Thymus (tissue), 11 donors: ENCODE results near the gene TBC1D25. TPM values are rescaled to one million over a fixed set of nuclear protein-coding genes. Genes with fewer than 3 reads are reported as not detected.

ENCODE experiments used
- DNase-seq, 9 donors: peaks; one replicate each; pipeline ENCODE4 v3.0.0-alpha.2; 2013; ENCODE audit warnings: low spot score in 9 of 9, low read depth in 6 of 9, missing footprints in 1 of 9
- H3K27ac ChIP-seq, 2 donors: one replicate each; pipeline ENCODE4 v1.5.1; 2013; ENCODE audit warnings: control low read depth in 1 of 2, low read depth in 1 of 2, low read length in 1 of 2, mild to moderate bottlenecking in 1 of 2, moderate library complexity in 1 of 2
- H3K27me3 ChIP-seq, 2 donors: one replicate each; pipeline ENCODE4 v1.5.1; 2013; ENCODE audit warnings: low read length in 1 of 2; ENCODE audit not compliant: control insufficient read depth in 2 of 2, insufficient read depth in 1 of 2
- H3K36me3 ChIP-seq, 2 donors: one replicate each; pipeline ENCODE4 v1.5.1; 2013; ENCODE audit warnings: low read length in 1 of 2, mild to moderate bottlenecking in 1 of 2, moderate library complexity in 1 of 2; ENCODE audit not compliant: control insufficient read depth in 2 of 2, insufficient read depth in 2 of 2
- H3K4me1 ChIP-seq, 2 donors: one replicate each; pipeline ENCODE4 v1.5.1; 2013; ENCODE audit warnings: low read length in 2 of 2; ENCODE audit not compliant: control insufficient read depth in 2 of 2, insufficient read depth in 2 of 2
- H3K4me3 ChIP-seq, 2 donors: one replicate each; pipeline ENCODE4 v1.5.1; 2013; ENCODE audit warnings: low read length in 2 of 2, control low read depth in 1 of 2, mild to moderate bottlenecking in 1 of 2
- H3K9me3 ChIP-seq, 2 donors: one replicate each; pipeline ENCODE4 v1.5.1; 2013; ENCODE audit warnings: low read length in 1 of 2, mild to moderate bottlenecking in 1 of 2; ENCODE audit not compliant: control insufficient read depth in 2 of 2, insufficient read depth in 1 of 2
- WGBS: extraction: QIAGEN DNeasy Blood & Tissue Kit; methylation state at CpG from one replicate; pipeline ENCODE4 v1.1.7; 2013; 5-methylcytosine and 5-hydroxymethylcytosine counted together
- polyA plus RNA-seq: library from polyadenylated mRNA; stranded (reverse); fragments of 200-250 nt; gene quantifications from one replicate; pipeline ENCODE4 v1.2.3, GENCODE V29; 2013
- total RNA-seq: library from RNA; stranded (reverse); fragments of 120-200 nt; gene quantifications from one replicate; pipeline ENCODE4 v1.2.4, GENCODE V29; 2013
- donor health status: healthy.

The TBC1D25 gene
- total and polyA plus RNA-seq, 2 donors = 3.4 to 8.7 TPM

DNA sequence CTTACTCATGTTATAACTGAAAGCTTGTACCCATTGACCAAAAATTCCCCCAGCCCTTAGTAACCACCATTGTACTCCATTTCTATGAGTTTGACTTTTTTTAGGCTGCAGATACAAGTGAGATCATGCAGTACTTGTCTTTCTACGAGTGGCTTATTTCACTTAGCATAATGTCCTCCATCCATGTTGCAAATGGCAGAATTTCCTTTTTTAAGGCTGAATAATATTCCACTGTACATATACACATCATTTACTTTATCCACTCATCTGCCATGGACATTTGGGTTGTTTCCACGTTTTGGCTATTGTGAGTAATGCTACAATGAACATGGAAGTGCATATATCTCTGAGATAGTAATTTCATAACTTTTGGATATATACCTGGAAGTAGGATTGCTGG is 45.2 kb downstream of the TBC1D25 start:
- no peaks in the 10 kb centered on the region for H3K9me3 ChIP-seq
- no peaks in the 10 kb centered on the region for H3K36me3 ChIP-seq
- H3K27me3 ChIP-seq = no peaks in the 10 kb centered on the region
- H3K4me1 ChIP-seq = no peaks in the 10 kb centered on the region
- H3K4me3 ChIP-seq = no peak overlapping the region
- no peak overlapping the region for H3K27ac ChIP-seq
- 72% methylated on average over 2 of the region's 2 CpGs for WGBS
- DNase-seq = no peak

DNA sequence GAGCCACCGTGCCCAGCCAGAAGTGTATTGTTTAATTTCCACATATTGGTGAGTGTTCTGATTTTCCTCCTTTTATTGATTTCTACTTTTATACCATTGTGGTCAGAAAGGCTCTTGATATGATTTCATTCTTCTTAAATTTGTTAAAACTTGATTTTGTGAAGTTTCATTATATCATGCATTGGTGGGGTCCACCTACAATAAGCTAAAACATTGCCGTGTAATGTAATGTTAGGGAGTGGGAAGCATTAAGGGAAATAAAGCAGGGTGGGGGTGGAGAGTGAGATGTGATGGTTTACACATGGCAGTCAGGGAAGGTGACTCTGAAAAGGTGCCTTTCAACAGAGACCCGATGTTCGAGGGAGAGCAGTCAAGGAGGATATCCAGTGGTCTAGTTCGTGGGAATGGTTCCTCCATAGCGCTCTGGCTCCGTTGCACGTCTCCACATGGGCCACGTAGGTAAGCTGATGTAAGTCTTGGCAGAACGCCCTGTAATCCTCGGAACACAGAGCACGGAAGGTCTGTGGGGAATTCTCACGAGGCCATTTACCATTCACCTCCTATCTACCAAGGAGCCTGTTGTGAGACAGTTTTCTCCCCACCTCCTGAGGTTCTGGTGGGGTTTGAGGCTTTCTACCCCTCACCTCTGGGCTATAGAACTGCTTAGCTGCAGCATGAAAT is 50.1 kb downstream of the TBC1D25 start:
- H3K9me3 ChIP-seq = no peaks in the 10 kb centered on the region
- WGBS = 92% methylated on average over 13 of the region's 13 CpGs
- H3K4me3 ChIP-seq = no peak overlapping the region
- no peaks in the 10 kb centered on the region for H3K36me3 ChIP-seq
- no peaks in the 10 kb centered on the region for H3K4me1 ChIP-seq
- no peaks in the 10 kb centered on the region for H3K27me3 ChIP-seq
- H3K27ac ChIP-seq = no peak overlapping the region
- DNase-seq = no peak

DNA sequence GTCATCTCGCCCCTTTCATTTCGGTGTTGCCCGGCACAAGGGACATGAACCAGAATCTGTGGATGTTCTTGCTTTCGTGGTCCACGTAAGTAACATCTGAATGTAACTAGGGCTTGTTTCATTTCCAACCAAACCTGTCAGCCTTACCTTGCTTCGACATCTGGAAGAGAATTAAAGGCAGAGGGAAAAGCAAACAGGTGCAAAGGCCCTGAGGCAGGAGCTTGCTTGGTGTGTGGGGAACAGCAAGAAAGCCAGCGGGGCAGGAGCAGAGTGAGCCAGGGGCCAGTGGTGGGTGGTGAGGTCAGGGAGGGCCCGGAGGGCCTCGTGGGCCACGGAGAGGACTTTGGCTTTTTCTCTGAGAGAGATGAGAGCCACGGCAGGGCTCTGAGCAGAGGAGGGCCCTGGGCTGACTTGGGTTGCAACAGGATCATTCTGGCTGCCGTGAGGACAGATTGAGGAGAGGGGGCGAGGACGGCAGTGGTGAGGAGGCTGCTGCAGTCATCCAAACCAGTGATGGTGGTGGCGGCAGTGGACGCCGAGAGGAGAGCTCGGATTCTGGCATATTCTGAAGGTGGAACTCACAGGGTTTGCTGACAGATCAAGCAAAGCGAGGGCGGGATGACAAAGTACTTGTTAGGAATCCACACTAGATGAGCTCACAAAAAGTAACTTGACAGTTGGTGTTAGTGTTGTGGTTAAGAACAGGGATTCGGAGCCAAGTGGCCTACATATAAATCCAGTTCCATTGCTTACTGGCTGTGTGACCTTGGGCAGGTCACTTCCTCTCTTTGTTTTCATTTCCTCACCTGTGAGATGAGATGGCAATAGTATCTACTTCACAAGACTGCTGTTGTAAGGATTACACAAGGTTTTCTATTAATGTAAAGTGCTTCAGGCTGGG is 50.9 kb downstream of the TBC1D25 start:
- no peaks in the 10 kb centered on the region for H3K4me1 ChIP-seq
- H3K4me3 ChIP-seq = no peak overlapping the region
- no peaks in the 10 kb centered on the region for H3K9me3 ChIP-seq
- no peaks in the 10 kb centered on the region for H3K27me3 ChIP-seq
- no peaks in the 10 kb centered on the region for H3K36me3 ChIP-seq
- no peak overlapping the region for H3K27ac ChIP-seq
- WGBS = 94% methylated on average over 21 of the region's 21 CpGs
- no peak for DNase-seq

DNA sequence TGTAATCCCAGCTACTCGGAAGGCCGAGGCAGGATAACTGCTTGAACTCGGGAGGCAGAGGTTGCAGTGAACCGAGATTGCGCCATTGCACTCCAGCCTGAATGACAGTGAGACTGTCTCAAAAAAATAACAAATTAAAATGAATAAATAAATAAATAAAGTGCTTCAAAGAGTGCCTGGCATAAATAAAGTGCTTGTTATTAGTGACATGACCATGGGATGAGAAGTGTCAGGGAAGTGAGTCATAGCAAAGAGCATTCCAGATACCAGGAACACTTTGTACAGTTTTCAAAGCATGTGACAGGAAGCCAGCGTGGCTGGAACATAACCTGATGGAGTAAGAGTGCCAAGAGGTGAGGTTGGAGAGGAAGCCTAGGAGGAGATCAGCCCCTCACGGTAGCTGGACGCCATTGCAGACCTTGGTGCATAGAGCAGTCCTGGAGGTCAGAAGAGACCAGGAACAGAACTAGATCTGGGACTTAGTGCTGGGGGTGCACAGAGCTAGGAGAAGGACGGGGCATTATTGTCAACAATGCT is 51.8 kb downstream of the TBC1D25 start:
- 90% methylated on average over 9 of the region's 9 CpGs for WGBS
- H3K36me3 ChIP-seq = no peaks in the 10 kb centered on the region
- no peaks in the 10 kb centered on the region for H3K27me3 ChIP-seq
- H3K4me3 ChIP-seq = no peak overlapping the region
- DNase-seq = no peak
- H3K4me1 ChIP-seq = no peaks in the 10 kb centered on the region
- H3K9me3 ChIP-seq = no peaks in the 10 kb centered on the region
- H3K27ac ChIP-seq = no peak overlapping the region

DNA sequence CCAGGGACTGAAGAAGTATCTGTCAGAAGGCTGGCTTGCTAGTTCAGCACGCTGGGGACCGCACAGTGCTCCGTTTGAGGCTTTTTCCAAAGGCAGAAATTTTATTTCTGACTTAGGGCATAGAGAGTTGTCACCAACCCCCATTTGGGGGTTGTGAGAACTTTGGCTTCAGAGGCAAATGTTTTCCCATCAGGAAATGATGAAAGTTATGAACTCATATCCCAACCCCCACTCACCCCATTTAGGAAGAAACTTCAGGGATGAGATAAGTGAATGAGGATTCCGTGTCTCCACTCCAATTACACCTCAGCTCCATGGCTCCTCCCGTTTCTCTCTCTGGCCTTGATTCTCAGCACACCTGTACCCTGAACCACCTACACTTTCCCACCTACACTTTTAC is 53.5 kb downstream of the TBC1D25 start:
- no peak for DNase-seq
- Histone ChIP-seq H3K27ac (no peak overlapping the region), H3K36me3 (no peaks in the 10 kb centered on the region), H3K4me3 (no peak overlapping the region), H3K9me3 (no peaks in the 10 kb centered on the region), H3K27me3 (no peaks in the 10 kb centered on the region), H3K4me1 (peaks cover 0 to 3% of the 10 kb centered on the region in 2 donors)
- 94% methylated on average over 5 of the region's 5 CpGs for WGBS

DNA sequence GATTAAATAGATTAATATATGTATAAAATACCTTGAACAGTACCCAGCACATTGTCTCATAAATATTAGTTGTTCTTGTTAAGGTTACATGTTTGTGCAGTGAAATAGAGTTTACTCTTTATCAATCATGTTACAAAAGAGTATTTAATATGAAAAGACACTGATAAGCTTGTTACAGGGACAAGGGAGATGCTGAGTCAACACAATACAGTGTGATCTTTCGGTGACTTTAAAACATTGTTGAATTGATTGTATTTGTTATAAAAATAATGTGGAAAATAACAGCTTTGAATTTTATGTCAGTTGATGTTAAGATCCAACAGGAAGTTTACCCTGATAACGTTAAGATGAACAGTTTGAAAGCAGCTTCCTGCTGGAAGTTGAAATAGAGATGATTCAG is 56.4 kb downstream of the TBC1D25 start:
- H3K27me3 ChIP-seq = no peaks in the 10 kb centered on the region
- H3K4me1 ChIP-seq = peaks cover 0 to 8% of the 10 kb centered on the region in 2 donors
- no peak overlapping the region for H3K4me3 ChIP-seq
- H3K9me3 ChIP-seq = no peaks in the 10 kb centered on the region
- H3K27ac ChIP-seq = no peak overlapping the region
- peaks cover 18% of the 10 kb centered on the region in 2 donors for H3K36me3 ChIP-seq
- 68% methylated on average over 2 of the region's 2 CpGs for WGBS
- no peak for DNase-seq

DNA sequence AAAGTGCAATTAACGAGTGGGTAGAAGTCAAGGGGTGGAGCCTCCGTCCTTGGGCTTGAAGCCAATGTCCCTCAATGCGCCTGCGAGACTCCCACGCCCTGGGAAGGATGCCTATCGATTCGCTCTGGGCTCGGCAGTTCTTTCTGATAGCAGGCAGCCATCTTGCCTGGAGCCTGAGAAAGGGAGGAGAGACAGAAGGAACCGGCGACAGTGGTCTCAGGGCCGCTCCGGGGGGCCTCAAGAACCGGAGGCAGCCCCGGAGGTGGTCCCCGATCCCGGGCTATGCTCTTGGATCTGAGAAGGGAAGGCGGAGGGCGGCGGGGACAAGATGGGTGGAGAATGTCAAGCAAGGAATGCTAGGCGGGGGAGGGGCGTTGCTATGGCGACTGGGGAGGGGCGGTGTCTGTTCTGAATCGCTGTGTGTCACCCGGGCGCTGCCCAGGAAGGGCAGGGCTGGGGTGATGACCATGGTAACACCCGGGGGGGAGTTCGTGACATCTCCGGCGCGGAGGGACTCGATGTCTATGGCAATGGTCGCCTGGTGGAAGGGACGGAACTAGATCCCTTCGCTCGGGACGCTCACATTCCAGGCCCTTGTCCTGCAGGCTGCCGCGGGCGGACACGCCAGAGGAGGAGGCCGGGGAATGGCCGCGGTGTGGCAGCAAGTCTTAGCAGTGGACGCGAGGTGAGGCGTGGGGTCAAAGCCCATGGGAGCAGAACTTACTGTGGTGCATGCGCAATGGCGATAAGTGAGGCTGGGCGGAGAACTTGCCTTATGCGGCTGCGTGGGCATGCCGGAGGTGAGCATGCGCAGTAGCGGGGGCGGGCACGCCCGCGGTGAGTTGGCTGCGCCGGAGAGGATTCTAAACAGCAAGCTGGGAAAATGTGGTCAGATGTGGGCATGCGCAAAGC is 58.1 kb downstream of the TBC1D25 start, which contains the start of gene WDR13:
Gene WDR13 (plus strand): TSS at position 140 of the 912 bp plus-strand sequence. CDS start 505 bp downstream, at position 645.
- DNase-seq = peak; percentile 65 to 91 (median 72)
- H3K4me3 ChIP-seq = peak within 1 kb of the TSS; percentile 72 to 84
- WGBS = under 1% methylated on average over 62 of the region's 62 CpGs
- peaks cover 0 to 8% of the 10 kb centered on the region in 2 donors for H3K4me1 ChIP-seq
- H3K36me3 ChIP-seq = peaks cover 26 to 30% of the 10 kb centered on the region in 2 donors
- H3K9me3 ChIP-seq = no peaks in the 10 kb centered on the region
- H3K27ac ChIP-seq = peak within 1 kb of the TSS; percentile 94 to 96
- H3K27me3 ChIP-seq = no peaks in the 10 kb centered on the region

DNA sequence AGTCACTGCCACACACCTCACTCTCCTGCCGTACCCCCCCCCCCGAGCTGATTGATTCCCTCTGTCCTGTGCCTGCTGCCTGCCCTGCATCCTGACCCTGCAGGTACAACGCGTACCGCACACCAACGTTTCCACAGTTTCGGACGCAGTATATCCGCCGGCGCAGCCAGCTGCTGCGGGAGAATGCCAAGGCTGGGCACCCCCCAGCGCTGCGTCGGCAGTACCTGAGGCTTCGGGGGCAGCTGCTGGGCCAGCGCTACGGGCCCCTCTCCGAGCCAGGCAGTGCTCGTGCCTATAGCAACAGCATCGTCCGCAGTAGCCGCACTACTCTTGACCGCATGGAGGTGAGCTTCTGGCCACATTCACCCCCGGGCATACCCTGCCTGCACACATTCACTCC is 59.1 kb downstream of the TBC1D25 start:
- Histone ChIP-seq H3K36me3 (peaks cover 26 to 30% of the 10 kb centered on the region in 2 donors), H3K27ac (no peak overlapping the region), H3K27me3 (no peaks in the 10 kb centered on the region), H3K9me3 (no peaks in the 10 kb centered on the region), H3K4me1 (peaks cover 0 to 8% of the 10 kb centered on the region in 2 donors), H3K4me3 (no peak overlapping the region)
- DNase-seq = no peak
- WGBS = 96% methylated on average over 25 of the region's 25 CpGs
